GM23248 (cell line): ENCODE data around the gene KRTAP5-9.

ENCODE experiments used
- EZH2 ChIP-seq: fragments of 200-600 bp; sonication (generic); IDR thresholded peaks from 2 replicates; pipeline ENCODE4 v1.6.1; 2018; ENCODE audit warnings: antibody characterized with exemption, mild to moderate bottlenecking; ENCODE audit not compliant: insufficient read depth, poor library complexity, severe bottlenecking
- EZH2phosphoT487 ChIP-seq: fragments of 200-600 bp; sonication (generic); IDR thresholded peaks from 2 replicates; pipeline ENCODE4 v1.6.1; 2018; ENCODE audit warnings: antibody characterized with exemption, moderate library complexity, mild to moderate bottlenecking, low read depth; ENCODE audit not compliant: insufficient read depth

- TF ChIP-seq EZH2 = no peak
- TF ChIP-seq EZH2phosphoT487 = no peak
These were observed 24.6 kb downstream of the KRTAP5-9 start for GRCh38 chr11:71572811-71573210.
